ENCODE results near the gene ZNF845.
"Not testable (repeated sequence)": the region's sequence is repeated elsewhere in the genome, so short reads cannot be mapped to it uniquely, and the experiment has no call there.

The ZNF845 gene

DNA sequence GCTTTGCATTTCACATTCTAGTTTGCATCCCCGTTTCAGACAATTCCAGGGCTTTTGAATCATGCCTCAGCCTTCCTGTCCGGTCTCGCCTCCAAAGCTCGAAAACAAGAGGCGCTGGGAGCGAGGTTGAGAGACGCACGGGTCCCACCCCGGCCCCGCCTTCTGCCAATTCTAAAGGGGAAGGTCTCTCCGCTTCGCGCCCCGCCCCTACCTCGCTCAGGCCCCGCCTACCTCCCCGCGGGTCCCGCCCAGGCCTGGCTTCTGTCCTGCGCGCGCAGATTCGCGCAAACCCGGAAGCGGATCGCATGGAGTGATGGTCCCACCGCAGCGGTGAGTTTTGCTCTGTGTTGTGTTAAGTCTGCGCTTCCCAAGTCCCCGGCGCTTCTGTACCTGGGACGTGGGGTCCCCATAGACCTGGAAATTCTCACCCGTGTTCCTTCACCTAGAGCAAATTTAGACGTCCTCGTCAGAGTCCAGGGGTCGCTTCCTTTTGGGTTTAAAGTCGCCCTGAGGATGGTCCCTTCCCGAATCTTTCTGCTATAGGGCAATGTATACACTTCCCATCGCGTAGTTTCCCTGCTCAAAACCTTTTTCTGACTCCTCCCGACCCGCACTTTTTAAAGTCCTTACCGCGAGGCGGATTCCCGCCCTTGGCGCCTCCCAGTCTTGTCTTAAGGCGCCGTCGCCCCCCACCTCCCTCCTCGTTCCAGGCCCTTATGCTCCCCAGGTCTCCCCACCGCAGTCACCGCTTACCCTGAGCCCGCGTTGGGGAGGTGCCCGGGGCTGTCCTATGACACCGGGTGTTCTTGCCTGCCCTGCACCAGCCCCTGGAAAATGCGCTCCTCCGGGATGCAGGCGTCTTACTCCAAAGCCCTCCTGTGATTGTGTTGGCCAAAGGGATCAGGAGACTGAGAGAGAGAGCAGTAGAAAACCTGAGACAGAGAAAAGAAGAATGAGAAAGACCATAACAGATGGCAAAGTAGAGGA is at the start of gene ZNF845:
Gene ZNF845, plus strand, starts transcription at position 287 of the 987 bp plus-strand sequence. CDS start 7,559 bp downstream, outside the sequence.
- DNase-seq, result peak; percentile 69 to 80

DNA sequence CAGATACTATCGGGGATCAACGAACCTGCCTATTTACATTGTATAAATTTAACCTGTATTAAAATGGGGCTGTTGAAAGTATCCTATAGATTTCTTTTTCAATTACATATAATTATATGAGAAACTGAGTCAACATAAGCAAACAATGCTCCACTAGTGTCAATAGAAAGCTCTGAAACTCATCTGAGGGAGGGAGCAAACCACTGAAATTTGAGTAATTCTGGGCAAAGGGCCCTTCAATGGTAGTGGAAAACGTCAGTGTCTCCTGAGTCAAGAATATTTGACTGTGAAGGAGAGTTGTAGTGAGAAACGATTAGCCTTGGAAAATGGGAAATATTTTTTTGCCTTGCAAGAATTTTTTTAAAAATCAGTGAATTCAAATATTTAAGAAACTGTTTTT is 48.5 kb upstream of the ZNF845 start:
- DNase-seq, result no peak

DNA sequence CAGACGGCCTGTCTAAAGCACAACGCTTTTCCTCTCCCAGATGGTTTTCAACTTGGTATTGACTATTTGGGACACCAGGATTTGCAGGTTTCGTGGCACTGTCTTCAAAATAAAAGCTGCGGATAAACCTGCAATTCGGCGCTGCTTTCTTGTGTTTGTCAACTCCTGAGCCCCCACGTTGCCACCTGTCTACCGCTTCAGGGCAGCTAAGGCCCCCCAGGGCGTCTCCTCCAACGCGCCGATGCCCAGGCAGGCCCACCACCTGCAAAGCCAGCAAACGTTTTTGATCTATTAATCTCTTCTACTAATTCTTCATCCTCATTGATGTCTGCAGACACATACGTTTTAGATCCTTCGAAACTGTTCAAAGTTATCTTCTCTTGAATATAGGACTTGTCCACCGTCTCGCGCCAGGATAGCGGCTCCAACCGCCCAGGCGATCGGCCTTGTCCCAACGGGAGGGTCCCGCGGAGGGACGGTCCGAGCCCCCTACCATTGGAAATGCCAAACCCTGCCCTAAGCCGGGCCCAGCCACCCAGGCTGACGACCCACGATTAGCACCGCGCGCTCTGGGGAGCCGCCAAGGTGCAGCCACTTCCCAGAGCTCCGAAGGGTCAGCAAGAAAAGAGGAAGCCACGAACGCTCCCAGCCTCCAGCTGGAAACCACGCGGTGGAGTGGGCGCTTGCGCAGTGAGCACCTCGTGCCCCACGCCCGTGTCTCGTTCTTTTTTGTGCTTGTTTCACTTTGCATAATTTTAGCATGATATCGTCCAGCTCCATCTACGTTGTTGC is 42.6 kb upstream of the ZNF845 start:
- DNase-seq, result no peak

DNA sequence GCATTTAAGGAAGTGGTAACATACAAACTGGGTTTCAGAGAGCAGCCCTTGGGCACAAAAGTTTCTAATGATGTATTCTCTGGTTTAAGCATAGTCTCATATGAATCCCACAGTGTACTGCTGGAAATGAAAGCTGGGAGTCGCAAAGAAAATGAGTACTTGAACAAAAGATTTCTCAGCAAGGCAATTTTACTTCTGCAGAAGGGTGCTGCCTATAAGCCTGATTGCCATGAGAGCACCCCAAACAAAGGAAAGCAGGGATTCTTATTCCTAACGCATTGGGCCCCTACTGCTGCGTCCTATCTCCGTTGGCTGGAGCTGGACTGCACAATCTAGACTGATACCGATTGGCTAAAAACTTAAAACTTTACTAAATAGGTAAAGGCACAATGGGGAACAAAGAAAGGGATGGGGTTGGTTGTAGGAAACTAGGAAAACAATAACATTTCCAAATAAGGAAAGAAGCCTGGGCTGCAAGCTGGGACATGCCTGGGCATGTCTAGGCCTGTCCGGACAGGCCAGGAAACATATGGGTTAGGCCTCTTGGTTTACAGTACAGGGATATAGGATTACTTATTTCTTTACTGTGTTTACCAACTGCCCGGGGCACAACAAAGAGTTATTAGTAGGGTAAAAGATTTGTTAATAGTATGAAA is 38.6 kb upstream of the ZNF845 start:
- DNase-seq, result no peak

DNA sequence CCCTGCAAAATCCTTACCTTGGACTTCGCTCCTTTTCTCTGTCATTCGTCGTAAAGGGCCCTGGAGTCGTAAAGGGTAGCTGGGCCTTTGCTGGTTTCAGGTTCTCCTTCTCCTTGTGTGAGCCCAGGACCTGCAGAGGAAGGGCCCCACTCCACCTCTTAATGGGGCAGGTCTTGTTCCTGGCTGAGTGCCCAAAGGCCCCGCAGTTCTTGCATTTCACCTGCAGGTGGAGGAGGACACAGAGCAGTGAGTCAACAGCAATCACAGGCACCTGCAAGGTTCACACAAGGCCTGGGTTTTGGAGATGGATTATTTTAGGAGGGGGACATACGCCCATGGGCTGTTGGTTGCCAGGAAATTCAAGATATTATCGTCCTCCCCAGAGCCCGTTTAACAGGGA is 32.2 kb upstream of the ZNF845 start:
- DNase-seq, result not testable (repeated sequence)

DNA sequence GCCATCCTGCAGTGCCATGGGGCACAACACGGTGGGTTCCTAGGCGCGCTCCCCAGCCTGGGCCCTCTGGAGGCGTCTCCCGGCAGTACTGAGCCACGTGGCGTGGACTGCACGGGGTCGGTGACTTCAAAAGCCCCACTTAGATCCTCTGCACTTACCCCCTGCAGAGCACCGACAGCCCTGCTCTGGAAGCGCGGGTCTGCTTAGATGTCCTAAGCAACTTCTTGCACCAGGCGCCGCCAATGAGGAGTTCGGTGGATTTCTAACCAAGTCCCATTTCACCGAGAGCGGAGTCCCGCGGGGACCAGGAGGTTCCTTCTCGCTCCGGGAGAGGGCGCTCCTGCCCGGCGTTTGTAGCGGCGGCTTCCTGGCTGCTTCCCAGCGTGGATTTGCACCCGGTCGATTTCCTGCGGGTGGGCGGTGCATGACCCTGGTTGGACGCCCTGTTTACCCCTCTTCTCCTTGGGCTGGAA is 25.2 kb upstream of the ZNF845 start:
- DNase-seq, result no peak

DNA sequence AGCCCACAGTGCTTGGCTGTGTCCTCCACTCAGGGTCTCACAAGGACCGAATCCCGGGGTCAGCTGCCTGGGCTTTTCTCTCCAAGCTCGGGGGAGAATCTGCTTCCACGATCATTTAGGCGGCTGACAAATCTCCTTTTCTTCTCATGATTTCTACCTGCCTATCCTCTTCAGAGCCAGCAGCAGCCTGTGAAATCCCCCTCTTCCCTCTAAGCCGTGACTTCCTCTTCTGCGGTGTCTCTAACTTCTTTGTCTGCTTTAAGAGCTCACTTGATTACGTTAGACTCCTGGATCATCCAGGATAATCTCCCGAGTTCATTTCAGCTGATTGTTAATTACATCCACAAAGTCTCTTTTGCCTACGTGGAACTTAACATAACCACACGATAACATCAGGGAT is 22.5 kb upstream of the ZNF845 start:
- no peak for DNase-seq

DNA sequence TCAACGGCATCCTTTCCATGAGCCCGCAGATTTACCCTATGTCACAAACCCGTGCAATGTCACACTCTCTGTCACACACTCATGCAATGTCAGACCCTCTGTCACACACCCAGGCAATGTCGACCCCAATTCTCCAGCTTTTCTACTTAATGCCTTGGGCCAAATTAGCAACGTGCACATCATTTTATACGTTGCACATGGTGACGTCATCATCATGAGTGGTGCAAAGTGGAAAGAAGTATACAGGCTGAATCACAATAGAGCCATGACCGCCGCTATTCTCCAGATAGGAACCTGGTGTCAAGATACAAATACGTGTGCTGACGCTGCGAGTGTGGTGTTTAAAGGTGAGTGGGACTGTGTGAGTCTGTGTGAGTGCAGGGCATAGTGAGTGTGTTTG is 21.7 kb upstream of the ZNF845 start:
- no peak for DNase-seq

DNA sequence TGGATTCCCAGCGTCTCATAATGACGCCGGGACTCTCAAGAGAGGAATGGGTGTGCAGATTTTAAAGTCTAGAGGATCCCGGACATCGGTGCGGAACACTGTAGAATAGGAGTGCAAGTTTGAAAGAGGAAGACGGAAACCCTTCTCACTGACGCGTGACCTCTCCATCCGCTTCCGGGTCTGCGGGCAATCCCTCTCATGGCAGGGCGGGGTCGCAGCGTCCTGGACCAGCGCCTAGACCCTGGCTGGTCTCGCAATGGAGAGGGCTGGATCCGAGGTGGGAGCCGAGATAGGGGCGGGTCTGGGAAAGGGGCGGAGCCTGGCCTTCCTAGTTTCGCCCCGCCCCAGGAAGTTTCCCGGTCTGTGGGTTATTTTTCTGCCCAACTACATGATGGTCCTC is 4.6 kb upstream of the ZNF845 start:
- no peak for DNase-seq

DNA sequence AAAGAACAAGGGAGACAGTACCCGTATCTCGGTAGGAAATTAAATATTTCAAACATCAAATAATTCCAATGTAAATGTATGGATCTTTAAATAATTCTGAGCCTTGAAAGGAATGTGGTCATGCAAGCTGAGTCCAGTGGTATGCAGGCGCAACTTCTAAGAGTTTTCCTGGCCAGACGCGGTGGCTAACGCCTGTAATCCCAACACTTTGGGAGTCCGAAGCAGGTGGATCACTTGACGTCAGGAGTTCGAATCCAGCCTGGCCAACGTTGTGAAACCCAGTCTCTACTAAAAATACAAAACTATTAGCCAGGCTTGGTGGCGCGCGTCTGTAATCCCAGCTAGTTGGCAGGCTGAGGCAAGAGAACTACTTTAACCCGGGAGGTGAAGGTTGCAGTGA is 1.1 kb upstream of the ZNF845 start:
- no peak for DNase-seq

DNA sequence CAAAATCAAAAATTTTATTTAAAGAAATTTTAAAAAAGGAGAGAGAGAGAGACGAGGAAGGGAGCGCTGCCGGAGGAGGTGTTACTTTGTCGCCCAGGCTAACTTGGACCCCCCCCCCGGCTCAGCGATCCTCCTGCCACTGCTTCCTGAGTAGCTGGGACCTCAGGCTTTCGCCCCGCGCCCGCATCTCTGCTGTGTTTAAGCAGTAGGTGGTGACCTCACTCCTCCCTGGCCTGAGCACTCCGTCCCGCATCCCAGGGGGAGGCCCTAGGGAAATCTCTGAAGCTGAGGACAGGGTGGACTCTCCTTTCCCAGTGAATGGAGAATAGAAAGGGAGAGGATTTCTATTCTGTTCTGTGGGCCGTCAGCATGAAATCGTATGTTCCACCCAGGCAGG is 485 bp upstream of the ZNF845 start:
- peak in 1 of 2 experiments; percentile 15 for DNase-seq

DNA sequence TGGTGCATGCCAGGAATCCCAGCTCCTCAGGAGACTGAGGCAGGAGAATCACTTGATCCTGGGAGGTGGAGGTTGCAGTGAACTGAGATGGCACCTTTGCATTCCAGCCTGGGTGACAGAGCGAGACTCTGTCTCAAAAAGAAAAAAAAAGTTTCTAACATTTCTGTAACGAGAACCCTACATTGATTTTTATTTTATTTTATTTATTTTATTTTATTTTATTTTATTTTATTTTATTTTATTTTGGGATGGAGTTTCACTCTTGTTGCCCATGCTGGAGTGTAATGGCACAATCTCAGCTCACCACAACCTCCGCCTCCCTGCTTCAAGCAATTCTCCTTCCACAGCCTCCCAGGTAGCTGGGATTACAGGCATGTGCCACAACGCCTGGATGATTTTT is 10.9 kb downstream of the ZNF845 start:
- DNase-seq, result not testable (repeated sequence)

DNA sequence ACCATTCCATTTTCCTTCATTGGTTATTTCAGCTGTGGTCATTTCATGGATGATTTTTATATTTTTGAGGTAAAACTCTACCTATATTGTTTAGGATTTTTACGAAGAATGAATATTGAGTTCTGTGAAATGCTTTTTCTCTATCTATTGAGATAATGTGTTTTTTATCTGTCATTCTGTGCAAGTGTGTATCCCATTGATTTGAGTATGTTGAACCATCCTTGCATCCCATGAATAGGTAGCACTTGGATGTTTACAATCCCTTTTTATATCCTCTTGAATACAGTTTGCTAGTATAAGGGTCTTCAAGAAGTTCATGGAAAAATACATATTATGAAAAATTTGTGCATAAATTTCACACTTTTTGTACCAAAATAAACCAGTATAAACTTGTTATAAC is 22.2 kb downstream of the ZNF845 start:
- no peak for DNase-seq

DNA sequence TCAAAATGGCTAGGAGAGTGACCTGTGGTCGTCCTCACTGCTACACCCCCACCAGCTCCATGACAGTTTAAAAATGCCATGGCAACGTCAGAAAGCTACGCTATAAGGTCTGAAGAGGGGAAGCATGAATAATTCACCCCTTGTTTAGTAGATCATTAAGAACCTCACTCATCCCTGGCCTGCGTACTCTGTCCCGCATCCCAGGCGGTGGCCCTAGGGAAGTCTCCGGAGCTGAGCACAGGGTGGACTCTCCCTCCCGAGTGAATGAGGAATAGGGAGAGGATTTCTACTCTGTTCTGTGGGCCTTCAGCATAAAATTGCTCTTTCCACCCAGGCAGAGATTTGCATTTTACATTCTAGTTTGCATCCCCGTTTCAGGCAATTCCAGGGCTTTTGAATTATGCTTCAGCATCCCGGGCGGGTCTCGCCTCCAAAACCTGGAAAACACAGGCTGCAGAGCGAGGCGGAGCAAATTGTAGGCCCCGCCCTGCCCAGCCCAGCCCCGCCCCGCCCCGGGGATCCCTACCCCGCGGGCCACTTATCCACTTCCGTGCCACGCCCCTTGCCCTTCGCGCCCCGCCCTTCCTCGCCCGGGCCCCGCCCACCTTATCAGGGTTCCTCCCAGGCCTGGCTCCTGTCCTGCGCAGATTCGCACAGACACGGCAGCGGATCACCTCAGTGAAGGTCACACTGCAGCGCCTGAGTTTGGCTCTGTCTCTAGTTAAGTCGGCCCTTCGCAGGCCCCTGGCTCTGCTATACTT is 24.5 kb downstream of the ZNF845 start:
- DNase-seq, result no peak

DNA sequence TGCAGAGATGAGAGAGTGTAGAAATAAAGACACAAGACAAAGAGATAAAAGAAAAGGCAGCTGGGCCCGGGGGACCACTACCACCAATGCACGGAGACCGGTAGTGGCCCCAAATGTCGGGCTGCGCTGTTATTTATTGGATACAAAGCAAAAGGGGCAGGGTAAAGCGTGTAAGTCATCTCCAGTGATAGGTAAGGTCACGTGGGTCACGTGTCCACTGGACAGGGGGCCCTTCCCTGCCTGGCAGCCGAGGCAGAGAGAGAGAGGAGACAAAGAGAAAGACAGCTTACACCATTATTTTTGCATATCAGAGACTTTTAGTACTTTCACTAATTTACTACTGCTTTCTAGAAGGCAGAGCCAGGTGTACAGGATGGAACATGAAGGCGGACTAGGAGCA is 26.5 kb downstream of the ZNF845 start:
- DNase-seq, result not testable (repeated sequence)

DNA sequence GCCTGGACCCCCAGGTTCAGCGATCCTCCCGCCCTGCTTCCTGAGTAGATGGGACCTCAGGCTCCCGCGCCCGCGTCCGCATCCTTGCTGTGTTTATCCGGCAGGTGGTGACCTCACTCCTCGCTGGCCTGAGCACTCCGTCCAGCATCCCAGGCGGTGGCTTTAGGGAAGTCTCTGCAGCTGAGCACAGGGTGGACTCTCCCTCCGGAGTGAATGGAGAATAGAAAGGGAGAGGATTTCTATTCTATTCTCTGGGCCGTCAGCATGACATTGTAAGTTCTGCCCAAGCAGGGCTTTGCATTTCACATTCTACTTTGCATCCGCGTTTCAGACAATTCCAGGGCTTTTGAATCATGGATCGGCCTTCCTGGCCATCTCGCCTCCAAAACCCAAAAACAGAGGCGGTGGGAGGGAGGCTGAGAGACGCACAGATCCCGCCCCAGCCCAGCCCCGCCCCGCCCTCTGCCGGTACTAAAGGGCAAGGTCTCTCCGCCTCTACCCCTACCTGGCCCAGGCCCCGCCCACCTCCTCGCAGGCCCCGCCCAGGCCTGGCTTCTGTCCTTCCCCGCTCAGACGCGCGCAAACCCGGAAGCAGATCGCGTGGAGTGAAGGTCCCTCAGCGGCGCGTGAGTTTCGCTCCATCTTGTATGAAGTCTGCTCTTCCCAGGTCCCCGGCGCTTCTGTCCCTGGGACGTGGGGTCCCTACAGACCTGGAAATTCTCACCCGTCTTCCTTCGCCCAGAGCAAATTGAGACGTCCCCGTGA is 31.8 kb downstream of the ZNF845 start, which contains the start of gene ZNF525:
Gene ZNF525, plus strand, starts transcription at position 572 of the 765 bp plus-strand sequence. CDS start 6,577 bp downstream, outside the sequence.
- peak; percentile 75 to 78 for DNase-seq

DNA sequence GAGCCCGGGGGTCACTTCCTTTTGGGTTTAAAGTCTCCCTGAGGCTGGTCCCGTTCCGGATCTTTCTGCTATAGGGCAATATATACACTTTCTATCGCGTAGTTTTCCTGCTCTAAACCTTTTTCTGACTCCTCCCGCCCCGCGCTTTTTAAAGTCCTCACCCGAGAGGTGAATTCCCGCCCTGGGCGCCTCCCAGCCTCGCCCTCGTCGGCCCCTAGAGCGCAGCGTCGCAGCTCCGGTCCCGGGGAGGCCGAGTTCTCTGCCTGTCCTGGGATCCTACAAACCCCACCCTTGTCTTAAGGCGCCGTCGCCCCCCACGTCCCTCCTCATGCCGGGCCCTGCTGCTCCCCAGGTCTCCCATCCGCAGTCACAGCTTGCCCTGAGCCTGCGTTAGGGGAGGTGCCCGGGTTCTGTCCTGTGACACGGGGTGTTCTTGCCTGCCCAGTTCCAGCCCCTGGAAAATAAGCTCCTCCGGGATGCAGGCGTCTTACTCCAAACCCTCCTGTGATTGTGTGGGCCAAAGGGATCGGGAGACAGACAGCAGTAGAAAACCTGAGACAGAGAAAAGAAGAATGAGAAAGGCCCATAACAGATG is 32.4 kb downstream of the ZNF845 start:
- peak; percentile 32 to 55 for DNase-seq

DNA sequence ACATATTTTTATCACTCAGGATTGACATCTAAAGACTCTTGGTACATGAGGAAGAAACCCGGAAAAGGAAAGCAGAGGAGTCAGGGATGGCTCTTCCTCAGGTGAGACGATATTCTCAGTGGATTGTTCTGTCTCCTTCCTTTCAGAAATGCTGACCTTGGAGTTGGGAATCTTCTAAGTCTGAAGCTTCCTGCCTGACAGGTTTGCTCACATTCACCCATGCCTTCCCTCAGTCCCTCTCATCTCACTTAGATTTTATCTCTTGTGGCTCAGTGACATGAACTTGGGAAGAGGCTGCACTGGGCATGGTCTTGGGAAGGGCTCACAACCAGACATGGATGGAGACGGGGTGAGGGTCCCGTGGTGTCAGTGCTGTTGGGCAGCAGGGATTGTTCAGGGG is 38.6 kb downstream of the ZNF845 start:
- DNase-seq, result no peak

DNA sequence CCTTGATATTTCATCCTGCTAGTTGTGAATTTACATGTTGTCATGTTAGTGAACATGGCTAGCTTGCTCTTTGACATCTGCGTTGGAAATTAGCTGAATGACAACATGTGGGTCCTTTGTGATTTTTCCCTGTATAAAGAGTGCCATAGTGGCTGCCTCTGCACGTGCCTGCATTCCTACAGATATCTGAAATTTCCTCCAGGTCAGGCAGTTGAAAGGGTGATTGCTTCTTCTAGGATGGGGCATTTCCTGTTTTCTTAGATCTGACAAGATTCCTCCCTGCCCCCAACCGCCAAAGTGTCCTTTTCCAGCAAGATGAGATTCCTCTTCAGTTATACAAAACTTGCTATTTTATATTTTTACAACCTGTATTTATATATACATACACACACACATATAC is 40.7 kb downstream of the ZNF845 start:
- DNase-seq, result no peak

DNA sequence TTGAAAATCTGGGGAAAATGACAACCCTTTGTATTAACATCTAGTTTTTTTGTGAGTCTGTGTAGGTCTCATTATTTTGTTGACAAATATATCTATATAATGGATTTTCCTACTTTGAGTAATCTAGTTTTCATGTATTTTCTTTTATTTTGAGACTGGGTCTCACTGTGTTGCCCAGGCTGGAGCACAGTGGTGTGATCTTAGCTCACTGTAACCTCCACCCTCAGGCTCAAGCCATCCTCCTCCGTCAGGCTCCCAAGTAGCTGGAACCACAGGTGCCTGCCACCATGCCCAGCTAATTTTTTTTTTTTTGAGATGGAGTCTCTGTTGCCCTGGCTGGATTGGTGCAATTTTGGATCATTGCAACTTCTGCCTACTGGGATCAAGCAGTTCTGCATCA is 41.2 kb downstream of the ZNF845 start:
- DNase-seq, result no peak

DNA sequence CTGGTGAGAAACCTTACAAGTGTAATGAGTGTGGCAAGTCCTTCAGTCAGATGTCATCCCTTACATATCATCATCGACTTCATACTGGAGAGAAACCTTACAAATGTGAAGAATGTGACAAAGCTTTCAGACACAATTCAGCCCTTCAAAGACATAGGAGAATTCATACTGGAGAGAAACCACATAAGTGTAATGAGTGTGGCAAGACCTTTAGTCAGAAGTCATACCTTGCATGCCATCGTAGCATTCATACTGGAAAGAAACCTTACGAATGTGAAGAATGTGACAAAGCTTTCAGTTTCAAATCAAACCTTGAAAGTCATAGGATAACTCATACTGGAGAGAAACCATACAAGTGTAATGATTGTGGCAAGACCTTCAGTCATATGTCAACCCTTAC is 47.8 kb downstream of the ZNF845 start:
- no peak for DNase-seq

Data from AML-193 (cell line).